Measurements from ENCODE around the gene ITPR1.
A peak's percentile ranks its signal among the peaks of the same experiment; 100 is the strongest.

ITPR1 gene

DNA sequence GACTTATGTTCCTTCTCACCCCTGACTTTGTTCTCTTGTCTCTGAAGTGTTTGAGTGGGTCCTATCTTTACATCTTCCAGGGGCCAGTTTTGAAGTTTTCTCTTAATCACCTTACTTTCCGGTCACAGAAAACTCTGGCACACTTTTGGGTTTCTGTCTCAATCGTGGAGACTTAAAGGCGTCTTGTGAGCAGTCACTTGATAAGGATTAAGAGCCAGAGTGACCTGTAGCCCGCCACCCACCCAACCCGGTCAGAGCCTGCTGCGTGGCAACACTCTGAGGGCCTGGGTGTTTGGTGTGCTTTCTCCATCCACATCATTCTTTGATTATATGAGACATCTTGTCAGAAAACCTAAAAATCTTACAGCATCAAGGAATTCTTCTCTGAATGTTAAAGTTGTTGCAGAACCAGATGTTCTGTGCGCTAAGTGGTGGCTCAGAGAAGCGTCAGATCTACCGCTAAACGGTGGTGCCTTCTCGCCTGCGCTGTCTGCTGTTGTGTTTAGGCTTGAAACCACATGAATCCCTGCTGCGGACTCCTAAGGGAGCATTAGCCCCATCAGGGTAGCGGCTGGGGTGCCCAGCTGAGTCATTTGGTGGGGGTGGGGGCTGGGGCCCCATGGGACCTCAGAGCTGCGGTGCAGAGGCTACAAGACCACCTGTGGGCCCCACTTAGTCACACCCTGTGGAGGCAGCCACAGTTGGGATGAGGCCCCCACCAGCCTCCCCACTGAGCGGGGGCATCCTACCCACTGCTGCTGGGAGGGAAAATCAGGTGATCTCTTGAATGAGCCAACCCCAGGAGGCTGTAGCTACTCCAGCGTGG lies 327.4 kb downstream of the ITPR1 start:
- no peak for DNase-seq

DNA sequence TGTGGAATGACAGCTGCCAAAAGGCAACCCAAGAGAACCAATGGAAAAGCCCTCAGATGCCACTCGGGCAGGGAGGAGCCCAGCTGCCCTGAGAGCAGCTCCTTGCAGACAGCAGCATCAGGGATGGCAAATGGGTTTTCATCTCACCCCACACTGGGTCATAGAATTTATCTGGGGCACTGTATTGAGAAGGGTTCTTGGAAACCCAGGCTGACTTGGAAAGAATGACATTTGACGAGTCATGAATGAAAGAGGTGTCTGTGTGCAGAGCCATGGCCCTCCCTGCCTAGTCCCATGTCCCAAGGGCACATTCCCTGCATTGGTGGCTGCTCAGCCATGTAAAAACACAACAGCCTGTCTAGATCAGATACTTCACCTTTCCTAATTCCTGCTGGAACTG lies 328.2 kb downstream of the ITPR1 start:
- no peak for DNase-seq

DNA sequence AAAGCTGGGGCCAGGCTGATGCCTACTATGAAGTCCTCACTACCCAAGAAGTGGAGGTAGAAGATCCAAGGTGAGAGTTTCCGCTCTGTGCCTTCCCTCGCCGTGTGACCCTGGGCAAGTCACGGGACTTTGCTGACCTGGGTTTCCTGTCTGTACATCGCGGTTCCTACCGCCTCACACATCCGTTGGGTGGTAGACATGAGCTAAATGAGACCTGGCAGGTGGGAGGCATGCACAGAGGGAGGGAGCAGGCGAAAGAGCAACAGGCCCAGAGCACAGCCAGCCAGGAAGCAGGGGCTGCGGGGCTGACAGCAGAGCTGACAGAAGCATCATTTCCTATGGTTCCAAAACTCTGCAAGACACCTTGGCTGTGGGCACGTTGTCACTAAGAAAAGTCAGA lies 328.8 kb downstream of the ITPR1 start:
- DNase-seq: no peak

DNA sequence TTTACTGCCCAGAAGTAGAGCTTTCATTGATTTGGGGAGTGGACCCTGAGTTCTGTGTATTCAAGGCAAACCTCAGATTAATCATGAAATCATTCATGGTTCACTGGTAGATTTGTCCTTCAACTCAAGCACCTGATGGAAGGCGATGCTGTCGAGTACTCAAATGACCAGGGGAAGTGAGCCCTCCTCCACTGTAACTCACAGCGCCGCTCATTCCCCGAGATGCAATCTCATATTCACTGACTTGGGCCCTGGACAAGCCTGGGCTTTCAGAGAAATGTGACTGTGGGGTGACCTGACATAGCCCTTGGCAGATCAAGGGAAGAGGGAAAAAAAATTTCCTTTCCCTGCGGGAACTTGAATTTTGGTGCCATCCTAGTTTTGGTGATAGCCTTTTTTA lies 329.4 kb downstream of the ITPR1 start:
- DNase-seq: no peak

DNA sequence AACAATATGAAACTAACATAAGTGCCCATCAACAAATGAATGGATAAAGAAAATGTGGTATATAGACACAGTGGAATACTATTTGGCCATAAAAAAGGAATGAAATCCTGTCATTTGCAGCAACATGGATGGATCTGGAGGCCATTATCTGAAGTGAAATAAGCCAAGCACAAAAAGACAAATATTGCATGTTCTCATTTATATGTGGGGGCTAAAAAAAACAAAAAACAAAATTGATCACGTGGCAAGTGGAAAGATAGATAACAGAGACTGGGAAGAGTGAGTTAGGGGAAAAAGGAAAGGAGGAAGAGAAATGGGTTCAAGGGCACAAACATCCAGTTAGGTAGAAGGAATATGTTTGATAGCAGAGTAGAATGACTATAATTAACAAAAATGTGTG lies 330.2 kb downstream of the ITPR1 start:
- no peak for DNase-seq

DNA sequence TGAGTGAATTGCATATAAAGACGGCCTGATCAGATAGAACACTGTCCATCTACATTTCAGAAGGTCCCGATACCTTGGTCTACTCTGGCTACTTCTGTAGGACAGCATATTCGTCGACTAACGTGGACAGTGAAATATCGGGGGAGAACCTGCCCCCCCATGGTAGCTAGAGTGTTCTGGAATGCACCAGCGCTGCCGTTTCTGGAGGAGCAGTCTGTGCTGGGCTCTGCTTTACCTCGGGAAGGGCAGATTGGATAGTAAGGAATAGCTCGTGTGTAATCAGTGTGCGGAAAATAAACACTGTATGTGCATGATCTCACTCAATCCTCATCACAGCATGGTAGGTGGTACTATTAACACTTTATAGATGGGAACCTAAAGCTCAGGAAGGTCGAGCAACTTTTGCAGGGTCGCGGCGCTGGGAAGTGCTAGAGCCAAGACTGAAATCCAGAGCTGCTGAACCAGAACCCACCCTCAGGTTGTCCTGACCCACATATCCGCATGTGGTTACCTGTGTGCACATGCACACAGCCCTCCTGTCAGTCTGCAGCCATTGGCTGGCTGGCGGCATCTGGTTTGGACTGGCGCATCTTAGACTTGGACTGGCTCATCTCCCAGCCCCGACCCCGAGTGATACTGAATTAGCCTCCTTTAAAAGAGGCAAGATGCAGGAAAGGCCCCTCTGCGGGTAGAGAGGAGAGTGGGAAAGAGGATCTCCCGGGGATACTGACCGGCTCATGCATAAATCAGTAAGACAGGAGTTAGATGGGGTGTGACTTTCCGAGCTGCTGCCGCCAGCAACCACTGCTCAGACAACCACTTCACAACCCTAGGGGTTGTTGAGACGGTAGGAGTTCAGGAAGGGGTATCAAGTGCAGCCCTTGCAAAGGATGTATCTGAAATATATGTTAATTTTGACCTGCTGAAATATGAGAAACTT lies 331.1 kb downstream of the ITPR1 start:
- DNase-seq: no peak

DNA sequence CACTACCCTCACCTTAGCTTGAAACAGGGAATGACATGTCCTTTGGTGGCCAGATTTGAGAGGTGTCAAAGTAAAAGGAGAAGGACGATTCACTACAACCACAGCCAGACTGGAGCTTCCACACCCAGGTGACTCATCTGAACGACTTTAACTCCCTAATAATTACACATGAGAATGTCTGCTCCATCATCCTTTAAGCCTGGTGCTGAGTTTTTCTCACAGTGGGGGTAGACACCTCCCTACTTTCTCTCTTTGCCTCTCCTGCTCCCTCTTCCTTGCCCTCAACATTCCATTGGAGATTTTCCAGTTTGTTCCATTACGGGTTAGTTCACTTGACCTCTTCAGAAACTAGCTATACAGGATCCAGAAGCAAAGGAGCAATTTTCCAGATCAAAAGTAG lies 331.8 kb downstream of the ITPR1 start:
- DNase-seq: no peak

DNA sequence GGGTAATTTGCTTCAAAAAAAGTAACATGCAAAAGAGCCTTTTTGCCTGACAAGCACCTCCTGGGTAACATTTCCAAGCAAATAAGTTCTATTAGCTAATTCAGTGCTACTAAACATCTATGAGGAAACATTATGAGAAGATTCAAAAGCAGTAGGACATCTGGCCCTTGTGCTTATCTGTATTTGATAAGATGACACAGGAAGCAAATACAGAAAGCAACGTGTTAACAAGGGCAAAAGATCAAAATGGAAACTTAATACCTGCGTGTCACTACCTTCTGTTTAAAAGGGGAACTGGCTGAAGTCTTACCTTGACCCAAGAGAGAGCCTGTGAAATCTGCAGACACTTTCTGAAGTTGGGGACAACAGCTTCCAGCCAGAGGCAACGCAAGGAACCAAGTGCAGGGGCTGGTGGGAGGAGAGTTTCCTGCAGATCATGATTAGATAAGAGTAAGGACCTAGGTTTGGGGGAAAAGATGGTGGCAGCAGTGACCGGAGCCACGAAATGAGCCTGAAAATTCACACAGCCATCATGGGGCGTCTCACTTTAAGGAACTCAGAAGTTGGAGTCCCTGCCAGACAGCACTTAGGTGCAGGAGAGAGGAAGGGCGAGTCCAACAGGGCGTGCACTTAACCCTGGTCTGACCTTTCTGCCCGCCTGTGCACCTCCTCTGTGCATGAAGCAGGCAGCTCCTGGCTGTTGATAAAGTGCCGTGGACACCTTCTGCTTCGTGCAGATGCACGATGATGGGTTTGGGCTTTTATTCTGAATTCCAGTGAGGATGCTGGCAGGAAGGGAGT lies 332.5 kb downstream of the ITPR1 start:
- no peak for DNase-seq

DNA sequence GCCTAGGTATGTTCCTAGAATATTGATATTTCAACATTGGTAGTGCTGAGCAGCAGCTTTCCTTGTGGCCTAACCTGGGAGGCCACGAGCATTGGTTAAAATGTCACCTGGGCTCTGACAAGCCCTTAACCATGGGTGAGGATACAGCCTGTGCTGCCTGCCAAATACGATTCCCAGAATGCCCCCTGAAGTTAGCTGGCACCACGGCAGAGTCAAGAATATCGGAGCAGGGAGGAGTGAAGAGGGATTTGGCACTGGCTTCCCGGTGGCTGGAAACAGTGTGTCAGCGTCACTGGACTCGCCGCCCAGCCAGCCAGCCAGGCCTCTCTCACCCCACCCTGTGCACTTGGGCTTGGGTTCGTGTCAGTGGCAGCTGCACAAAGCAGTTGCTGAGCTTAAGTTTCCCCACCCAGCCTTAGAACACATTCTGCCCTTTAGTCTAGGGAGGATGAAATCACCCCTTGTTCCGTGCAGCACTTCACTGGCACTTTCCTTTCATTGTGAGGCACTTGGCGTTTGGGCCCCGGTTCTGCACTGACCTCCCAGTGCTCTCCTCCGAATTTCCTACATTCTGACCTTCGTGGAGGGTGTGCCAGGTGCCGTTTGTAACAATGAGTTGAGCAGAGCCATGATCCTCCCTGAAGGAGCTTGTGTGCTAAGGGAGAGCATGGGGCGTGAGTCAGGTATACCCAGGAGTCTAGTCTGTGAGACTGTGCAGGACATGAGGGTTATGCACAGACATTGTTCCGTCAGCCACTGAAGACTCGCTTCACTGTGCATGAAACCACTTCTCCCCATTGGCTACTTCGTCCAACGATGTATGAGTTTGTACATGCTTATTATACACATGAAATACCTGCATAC lies 333.3 kb downstream of the ITPR1 start:
- DNase-seq: no peak

DNA sequence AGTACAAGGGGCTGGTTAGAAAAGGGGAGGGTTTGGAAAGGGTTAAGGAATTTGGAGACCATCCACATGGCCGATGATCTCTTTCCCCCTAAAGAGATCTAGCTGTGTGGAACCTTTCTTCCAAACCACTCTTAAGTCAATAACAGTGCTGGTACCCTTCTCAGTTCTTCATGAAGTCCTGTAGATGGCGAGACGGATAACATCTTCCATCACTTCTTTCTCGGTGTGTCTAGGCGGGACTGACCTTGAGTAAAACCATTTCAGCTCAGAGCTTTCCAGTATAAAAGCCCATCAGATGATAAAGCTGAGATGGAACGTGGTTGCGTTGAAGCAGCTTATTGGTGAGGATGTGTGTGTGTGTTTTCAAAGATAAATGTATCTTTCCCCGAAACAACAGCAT lies 334.6 kb downstream of the ITPR1 start:
- no peak for DNase-seq

DNA sequence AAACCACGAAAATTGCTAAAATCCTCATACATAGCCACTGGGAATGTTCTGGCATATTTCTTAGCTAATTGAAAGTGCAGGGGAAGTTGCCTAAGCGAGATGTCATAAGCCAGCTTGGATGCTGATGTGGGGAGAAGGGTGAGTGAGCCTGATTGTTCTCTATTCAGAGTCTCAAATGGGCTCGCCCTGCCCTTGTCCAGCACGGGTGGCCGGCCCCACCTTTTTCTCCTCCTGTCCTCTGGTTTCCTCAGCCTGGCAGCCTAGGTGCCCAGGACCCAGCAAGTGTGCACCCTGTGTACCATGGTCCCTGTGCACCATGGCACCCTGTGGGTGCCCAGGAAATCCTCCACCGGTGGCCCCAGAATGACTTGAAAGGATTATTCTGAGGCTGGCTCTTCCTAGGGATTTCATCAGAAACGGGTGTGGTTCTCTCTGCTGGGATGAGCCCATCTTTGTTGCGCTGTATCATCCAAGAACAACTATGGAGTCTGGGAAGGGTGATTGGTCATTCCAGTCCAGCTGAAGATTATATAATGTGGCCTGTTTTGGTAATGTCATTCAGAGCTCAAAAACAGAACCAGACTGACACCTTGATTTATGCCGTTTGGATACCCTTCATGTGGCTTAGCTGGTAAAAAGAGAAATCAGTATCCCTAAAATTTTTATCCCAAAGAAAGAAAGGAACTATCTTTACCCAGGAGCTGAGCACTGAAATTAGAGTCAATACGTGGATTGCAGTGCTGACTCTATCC lies 335.3 kb downstream of the ITPR1 start:
- no peak for DNase-seq

DNA sequence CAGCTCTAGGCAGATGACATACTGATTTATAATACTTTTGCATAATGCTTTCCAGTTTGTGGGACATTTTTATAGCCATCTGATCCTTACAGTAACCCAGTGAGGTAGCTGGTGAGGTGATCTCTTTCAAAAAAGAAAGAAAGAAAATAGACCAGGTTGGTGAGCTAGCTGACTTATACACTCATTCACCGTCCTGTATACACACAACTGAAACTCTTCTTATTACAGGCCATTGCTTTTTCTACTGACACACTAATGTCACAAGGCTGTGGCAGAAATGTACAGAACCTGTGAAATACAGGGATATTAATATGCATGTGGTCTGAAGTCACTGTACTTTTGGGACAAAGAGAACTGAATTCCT lies 335.9 kb downstream of the ITPR1 start:
- DNase-seq: peak; percentile 3

DNA sequence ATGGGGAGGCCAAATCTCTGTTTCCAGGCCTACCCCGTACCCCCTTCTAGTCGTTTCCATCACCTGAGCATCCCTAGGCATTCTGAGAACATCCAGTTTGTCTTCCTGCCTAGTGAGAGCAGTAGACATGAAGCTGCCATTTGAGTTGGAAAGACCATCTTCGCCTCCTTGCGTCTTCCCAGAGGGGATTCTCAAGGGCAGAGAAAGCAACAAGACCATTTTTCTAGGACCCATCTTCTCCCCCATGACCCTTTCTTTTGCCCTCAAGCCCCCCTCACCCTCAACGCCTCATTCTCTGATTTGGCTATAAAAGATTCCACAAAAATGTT lies 337.4 kb downstream of the ITPR1 start:
- no peak for DNase-seq

DNA sequence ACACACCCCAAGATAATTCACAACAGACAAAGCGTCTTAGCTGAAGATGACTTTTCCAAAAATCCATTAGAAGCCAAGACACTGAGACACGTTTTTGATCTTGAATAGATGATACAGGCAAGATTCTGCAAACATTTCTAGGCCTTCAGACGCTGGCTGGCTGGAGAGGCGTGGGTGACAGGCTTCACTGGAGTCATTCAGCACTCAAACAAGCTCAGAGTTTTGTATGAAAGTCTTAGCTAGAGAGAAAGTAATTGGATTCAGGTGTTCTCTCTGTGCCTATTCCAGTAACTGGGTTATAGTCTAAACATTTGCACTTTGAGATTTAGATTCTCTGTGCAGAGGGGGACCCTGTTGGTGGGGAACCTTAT lies 338.4 kb downstream of the ITPR1 start:
- DNase-seq: no peak

DNA sequence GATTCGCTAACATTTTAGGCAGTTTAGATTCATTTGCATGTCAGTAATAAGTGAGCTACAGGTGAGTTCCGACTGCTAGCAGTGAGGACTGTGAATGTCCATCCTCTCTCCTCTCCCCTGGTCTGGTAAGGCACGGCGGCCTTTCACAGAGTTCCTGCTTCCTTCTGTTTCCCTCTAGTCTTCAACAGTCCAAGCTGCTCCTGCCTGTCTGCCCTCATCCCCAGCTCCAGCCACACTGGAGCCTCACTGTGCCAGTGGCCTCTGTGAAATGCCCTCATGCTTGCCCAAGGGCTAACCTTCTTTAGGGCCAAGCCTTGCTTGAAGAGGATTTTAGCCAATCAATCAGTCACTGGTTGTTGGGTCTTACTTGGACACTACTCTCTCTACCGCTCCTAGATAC lies 340.3 kb downstream of the ITPR1 start:
- no peak for DNase-seq

DNA sequence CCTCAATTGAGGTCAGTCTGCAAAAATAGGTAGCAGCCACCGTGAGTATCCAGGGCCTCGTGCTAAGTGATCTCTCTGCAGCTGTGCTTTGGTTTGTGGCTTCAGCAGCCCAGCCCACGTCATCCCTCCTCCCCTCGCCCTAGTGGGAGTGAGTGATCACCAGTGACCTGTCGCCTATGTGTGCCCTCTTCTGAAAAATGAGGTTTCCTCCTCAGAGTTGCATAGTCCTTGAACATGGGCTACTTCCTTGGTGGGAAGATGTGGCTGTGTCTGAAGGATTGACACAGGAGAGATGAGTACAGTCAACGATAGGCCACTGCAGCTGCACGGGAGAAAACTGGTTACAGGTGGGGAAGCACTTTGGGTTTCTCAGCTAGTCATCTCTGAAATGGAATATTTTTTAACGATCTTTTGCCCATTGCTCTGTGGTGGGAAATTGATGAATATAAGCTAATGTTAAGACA lies 341.3 kb downstream of the ITPR1 start:
- DNase-seq: no peak

DNA sequence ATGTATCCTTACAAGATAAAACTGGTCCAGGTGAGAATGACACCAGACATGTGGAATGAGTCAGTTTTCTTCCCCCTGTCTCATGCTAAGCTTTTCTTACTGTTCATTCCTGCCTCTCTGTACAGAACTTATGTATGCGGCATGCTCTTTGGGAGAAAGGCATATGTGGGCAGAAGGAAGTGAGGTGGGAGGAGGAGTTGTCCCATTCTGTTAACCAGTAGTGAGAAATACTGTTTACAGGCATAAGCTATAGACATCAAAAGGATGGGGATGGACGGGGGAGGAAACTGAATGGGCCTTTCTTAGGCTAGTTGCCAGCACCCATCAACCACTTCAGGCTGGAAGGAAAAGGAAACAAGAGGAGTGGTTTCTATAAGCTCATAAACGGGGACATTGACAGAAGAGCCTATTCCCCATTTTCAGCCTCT lies 342.5 kb downstream of the ITPR1 start:
- DNase-seq: peak; percentile 25

DNA sequence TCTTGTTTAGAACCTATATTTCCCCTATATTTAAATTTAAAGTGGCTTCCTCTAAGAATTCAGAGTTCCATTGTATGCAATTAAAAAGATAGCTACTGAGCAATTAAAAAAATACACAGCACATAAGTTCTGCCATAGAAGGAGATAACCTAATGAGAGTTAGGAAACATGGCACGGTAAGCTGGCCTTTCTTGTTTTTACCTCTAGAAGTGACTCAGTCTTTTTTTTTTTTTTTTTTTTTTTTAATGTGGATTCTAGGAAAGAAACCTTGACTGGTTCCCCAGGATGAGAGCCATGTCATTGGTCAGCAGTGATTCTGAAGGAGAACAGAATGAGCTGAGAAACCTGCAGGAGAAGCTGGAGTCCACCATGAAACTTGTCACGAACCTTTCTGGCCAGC lies 343.4 kb downstream of the ITPR1 start:
- no peak for DNase-seq

DNA sequence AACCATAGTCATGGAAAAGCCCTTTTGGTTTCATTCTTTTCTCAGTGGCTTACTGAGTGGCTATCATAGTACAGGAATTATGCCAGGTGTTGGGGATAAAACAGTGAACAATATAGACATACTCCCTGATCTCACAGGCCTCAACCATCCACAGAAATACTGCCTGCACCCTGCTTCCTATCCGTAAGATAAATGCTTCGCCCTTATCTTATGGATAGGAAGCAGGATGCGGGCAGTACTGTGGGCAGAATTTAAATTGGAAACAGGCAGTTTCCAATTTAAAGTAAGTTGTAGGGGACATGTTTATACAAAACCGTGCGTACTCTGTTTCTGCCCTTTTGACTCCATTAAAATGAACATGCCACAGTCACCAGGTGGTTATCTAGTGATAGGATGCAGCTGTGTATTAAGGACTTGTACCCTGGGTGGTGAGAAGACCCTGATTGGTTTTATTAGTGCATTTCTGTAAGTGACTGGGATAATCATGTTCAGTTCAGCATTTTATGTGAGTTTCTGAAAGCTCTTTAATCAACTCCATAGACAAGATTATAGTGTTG lies 344.3 kb downstream of the ITPR1 start:
- DNase-seq: no peak

DNA sequence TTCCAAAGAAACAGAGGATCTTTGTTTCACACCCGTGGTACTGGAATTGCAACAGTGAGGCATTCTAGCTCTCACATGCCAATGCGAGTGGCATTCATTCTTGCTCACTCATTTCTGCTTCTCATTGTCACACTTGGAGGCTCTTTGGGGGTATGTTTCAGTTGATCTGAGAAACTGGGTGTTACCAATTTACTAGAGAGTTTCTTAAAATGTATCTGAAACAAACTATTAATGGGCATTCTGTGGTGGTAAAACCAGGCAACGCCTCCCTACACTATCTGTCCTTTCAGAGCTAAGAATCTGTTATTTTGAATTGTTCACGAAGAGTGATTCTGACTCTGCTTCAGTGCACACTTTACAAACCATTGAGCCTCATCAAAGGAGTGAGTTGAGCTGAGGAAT lies 345.5 kb downstream of the ITPR1 start:
- DNase-seq: no peak

DNA sequence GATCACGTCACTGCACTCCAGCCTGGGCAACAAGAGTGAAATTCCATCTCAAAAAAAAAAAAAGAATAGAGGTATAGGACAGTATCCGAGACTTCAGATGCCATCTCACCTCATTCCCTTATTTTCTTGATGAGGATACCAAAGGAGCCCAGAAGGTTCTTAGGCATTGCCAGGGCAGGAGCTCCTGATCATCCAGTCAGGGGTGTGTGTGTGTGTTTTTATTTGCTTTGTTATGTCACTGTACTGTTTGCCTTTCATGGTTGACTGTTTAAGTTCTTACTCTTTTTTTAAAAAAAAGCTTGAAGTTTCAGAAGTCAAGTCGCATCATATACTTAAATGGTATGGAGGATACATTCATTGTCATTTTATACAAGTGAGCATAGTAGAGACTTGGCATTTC lies 346.1 kb downstream of the ITPR1 start:
- DNase-seq: peak; percentile 43
